ENCODE measurements around the gene FAM199X.

The FAM199X gene

GRCh38 chrX:104165894-104166734 lies at the start of gene FAM199X:
TSS of gene FAM199X (plus strand) at chrX:104166453. CDS start at chrX:104166786, 333 bp downstream.
- peak; percentile 79 for DNase-seq

- no peak for DNase-seq
These were observed 48.5 kb upstream of the FAM199X start for GRCh38 chrX:104117759-104118158.

- no peak for DNase-seq
These were observed 47.5 kb upstream of the FAM199X start for GRCh38 chrX:104118765-104119164.

- DNase-seq: no peak
These were observed 43.4 kb upstream of the FAM199X start for GRCh38 chrX:104122829-104123228.

DNA sequence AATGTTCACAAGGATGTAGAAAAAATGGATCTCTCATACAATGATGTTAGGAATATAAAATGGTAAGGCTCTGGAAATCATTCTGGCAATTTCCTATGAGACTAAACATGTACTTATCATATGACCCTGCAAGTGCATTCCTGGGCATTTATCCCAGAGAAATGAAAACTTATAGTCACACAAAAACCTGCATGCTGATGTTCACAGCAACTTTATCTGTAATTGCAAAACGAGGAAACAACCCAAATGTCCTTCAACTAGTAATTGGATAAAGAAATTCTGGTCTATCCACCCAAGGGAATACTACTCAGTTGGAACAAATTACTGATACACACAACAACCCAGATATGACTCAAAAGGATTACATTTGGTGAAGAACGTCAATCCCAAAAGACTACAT lies 39.4 kb upstream of the FAM199X start:
- no peak for DNase-seq

GRCh38 chrX:104130808-104131207 lies 35.4 kb upstream of the FAM199X start:
- no peak for DNase-seq

DNA sequence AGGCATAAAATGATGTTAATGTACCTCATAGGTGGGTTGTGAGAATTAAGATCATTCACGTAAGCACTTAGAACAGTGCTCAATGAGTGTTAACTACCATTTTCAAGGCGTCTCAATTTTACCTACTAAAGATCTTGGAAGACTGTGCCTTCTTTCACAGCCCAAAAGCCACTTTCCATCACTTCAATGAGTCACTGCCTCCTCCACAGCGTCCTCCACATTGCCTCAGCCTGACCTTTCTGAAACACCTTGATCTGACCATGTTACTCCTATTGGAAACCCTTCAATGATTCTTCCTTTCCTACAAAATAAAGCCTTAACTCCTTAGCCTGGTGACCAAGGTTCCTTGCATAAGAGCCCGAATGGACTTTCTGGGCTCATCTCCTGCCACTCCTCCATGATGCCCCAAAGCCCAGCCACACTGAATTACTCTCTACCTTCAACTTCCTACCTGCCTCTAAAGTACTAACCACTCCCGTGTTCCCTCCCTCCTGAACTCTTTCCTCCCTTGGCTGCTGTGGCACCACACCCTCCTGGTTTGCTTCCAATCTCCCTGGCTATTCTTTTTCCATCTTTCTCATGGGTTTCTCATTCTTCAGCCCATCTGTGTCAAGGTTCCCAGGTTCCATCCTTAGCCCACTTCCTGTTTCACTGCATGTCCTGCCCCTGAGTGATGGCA lies 31.5 kb upstream of the FAM199X start:
- no peak for DNase-seq

GRCh38 chrX:104135677-104136076 lies 30.6 kb upstream of the FAM199X start:
- no peak for DNase-seq

DNA sequence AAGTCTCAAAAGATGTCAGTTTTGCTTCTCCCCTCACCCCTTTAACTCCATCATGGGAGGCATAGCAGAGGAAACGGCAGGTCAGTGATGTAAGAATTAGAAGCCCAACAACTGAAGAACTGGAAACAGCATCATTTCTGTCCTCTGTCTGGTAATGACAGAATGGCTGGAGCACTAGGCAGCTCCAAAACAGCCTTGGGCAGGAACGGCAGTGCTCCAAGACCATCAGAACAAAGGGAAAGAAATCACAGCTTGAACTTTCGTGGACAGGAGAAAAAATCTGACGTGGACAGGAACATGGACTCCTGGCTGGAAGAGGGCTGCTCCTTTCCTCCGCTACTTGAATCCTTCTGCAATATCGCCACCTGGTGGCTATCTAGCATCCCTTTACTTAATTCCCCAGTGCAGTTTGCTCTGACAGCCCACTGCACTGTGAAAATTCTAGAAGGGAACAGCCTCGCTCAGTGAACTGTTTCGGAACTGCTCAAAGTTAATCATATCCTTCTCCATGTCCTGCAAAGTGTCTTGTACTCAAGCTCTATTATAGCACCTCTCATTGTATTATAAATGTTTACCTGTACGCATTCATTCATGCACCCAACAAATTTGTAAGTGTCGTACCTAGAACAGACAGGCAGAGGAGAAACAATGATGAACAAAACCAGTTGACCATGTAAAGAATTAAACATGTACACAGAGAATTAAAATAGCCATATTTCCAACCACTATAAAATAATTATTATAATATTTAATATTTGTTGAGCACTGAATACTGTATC lies 29.8 kb upstream of the FAM199X start:
- peak; percentile 22 for DNase-seq

- DNase-seq: no peak
These were observed 28.8 kb upstream of the FAM199X start for GRCh38 chrX:104137496-104137895.

DNA sequence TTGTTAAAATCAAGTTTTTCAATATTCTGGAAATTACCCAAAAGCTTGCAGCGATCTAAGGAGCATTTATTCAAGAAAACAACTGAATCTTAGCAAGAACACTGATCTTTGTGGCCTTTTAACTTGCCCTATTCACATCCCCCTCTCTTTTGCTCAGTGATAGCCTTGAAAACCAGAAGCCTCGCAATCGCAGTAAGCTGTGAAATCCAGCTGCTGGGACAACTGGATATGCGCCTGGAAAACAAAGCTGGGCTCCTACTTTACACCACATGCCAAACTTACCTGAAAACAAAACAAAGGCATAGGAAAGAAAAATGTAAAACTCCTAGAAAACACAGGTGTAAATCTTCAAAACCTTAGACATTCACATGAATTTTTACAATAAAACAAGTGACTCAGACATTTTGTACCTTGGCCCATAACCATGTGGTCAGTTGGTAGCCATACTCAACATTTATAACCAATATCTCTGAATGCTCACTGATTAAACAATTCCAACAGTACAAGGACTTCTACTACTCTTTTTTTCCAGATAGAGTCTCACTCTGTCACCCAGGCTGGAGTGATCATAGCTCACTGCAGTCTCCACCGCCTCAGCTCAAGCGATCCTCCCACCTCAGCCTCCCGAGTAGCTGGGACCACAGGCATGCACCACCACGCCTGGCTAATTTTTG lies 25.0 kb upstream of the FAM199X start:
- DNase-seq: no peak

DNA sequence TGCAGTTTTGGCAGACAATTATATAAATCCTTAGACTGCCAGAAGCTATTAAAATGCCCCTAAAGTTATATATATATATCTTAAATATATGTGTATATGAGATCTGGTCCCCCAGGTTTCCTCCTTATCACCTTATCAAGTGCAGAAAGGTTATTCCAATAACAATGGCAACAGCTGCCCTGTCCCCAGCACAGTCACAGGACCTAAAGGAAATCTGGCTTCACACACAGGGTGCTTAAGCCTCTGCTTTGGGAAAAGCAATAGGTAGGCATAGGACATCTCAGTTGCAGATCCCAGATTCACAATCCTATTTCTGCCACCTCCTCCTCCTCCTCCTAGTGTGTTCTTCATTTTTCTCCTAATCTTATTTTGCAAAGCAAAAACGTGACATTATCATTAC lies 15.2 kb upstream of the FAM199X start:
- DNase-seq: no peak

GRCh38 chrX:104156630-104157529 lies 9.4 kb upstream of the FAM199X start, which contains the start of gene SLC25A53:
TSS of gene SLC25A53 (minus strand) at chrX:104157009. CDS start at chrX:104105257, 51,752 bp downstream.
- DNase-seq: peak; percentile 81

DNA sequence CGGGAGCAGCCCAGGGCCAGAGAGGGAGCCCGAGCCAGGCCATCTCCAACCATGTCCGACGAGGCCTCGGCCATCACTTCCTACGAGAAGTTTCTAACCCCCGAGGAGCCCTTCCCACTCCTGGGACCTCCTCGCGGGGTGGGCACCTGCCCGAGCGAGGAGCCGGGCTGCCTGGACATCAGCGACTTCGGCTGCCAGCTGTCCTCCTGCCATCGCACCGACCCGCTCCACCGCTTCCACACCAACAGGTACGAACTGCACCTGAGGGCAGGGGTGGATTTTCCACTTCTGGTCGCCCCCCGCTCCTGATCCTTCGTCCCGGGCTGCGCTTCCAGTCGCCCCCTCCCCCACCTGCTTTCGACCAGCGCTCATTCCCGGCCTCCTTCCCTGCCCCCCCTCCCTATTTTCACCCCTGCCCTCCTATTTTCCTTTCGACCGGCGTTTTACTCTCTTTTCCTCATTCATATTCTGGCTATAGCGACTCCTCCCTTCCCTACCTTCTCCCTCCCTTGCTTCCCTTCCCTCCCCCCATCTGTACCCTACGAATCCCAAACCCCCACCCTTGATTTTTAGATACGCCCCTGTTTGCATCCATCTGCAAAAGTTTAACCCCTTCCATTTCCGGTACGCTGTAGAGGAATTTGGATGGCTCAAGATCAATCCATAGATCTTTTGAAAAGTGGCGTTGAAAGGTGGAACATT lies 633 bp downstream of the FAM199X start:
- no peak for DNase-seq

GRCh38 chrX:104168127-104168526 lies 1.9 kb downstream of the FAM199X start:
- DNase-seq: no peak

GRCh38 chrX:104172121-104172520 lies 5.9 kb downstream of the FAM199X start:
- no peak for DNase-seq

DNA sequence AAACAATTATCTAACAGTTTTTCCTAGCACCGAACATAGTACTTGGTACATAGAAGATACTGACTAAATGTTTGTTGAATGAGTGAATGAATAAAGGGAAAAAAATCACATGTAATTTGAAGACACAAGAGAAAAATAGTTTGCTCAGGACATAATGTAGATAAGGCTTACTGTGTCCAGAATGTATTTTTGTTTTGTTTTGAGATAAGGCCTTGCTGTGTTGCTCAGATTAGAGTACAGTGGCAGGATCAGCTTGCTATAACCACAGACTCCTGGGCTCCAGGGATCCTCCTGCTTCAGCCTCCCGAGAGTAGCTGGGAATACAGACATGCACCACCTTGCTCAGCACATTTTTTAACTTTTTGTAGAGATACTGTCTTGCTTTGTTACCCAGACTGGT lies 6.5 kb downstream of the FAM199X start:
- DNase-seq: no peak

GRCh38 chrX:104173841-104174240 lies 7.6 kb downstream of the FAM199X start:
- DNase-seq: no peak

DNA sequence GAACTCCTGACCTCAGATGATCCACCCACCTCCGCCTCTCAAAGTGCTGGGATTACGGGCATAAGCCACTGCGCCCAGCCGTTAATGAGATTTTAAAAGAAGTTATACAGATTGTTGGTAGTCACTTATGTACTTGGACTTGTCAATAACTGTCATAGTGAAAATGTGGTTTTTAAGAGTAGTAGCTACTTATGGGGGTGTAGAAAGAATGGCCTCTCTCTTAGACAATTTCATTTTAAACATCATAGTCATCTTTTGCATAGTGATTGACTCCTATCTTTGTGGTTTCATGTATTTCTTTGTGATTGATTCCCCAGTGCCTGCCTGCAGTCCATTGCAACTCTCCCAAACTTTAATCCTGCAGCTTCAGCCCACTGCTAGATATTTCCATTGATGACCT lies 17.4 kb downstream of the FAM199X start:
- DNase-seq: no peak

DNA sequence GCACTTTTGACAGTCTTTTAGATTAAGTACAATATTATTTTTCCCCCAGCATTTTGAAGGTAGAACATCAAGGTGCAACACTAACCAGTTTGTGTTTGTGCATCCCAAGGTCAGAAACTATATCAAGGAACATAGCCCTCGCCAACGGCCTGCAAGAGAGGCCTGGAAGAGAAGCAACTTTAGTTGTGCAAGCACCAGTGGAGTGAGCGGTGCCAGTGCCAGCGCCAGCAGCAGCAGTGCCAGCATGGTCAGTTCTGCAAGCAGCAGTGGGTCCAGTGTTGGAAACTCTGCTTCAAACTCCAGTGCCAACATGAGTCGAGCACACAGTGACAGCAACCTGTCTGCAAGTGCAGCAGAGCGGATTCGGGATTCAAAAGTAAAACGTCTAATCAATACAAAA lies 21.7 kb downstream of the FAM199X start:
- DNase-seq: no peak

DNA sequence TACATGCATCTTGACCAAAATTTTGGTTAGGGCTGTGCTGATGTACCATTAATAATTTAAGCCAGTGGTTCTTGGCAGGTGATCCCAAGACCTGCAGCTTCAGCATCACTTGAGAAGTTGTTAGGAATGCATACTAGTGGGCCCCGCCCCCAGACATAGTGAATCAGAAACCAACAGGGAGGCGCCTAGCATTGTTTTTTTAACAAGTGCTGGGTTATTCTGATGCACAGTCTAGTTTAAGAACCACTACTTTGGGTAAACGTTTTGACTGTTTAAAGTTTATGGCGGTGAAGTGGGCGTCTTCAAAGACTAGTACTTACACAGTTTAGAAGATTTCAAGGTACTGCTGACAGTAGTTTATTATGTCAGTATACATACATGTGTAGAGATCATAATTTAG lies 23.6 kb downstream of the FAM199X start:
- no peak for DNase-seq
